DND-41 (cell line): Measurements from ENCODE around the gene SPTSSB.

Experiments
- CTCF ChIP-seq: IDR thresholded peaks from 2 replicates; pipeline ENCODE4 v1.5.1; 2012; ENCODE audit warnings: borderline replicate concordance, low read length, moderate library complexity, mild to moderate bottlenecking; ENCODE audit not compliant: poor library complexity, severe bottlenecking; ENCODE audit errors: extremely low read depth
- EZH2 ChIP-seq: IDR thresholded peaks from 3 replicates; pipeline ENCODE4 v1.6.1; 2012; ENCODE audit warnings: borderline replicate concordance, low read depth, mild to moderate bottlenecking, moderate library complexity, low read length, inconsistent platforms; ENCODE audit not compliant: severe bottlenecking

GRCh38 chr3:161389445-161390035 lies 18.2 kb upstream of the SPTSSB start:
- TF ChIP-seq CTCF (no peak), EZH2 (no peak)
